T-cell (primary cell): ENCODE data around the gene DENND2D. TPM values are rescaled to one million over a fixed set of nuclear protein-coding genes. Genes with fewer than 3 reads are reported as not detected.

Source experiments
- ATAC-seq, 4 experiments: fragments of 200-7000 bp in 3 of 4; fragments of 150-1000 bp in 1 of 4; cut with Tn5 transposase; replicated peaks in 1 of 4; 1 replicate in 3 of 4; 2 replicates in 1 of 4; pipeline ENCODE4 v1.10.0; 2021; ENCODE audit warnings: moderate library complexity in 3 of 4, mild to moderate bottlenecking in 2 of 4, moderate number of reproducible peaks in 1 of 4
- CTCF ChIA-PET, 2 donors: fragments of 300-600 bp; sonication (Branson Sonifier 250); formaldehyde crosslinking; loops; one replicate each; lab custom pipeline; 2022; ENCODE audit warnings: antibody characterized with exemption in 2 of 2; lab: Charles Lee
- POLR2A ChIA-PET, 2 donors: fragments of 300-600 bp; sonication (Branson Sonifier 250); formaldehyde crosslinking; loops; one replicate each; lab custom pipeline; 2022; ENCODE audit warnings: antibody characterized with exemption in 2 of 2; lab: Charles Lee
- DNase-seq, 35 experiments: peaks; one replicate each; pipeline versions ENCODE4 v3.0.0 to v3.0.0-alpha.2; 2013 to 2023
- H3K27ac ChIP-seq: one replicate; pipeline ENCODE4 v1.5.1; 2013; ENCODE audit warnings: low read length
- H3K27me3 ChIP-seq, 2 experiments: replicated peaks in 1 of 2; 1 replicate in 1 of 2; 2 replicates in 1 of 2; pipeline versions ENCODE4 v1.6.1 to v1.7.0; 2013; ENCODE audit warnings: low read length in 1 of 2, mixed read lengths in 1 of 2; ENCODE audit not compliant: control insufficient read depth in 2 of 2, insufficient read depth in 2 of 2; ENCODE audit errors: extremely low read depth in 1 of 2
- H3K36me3 ChIP-seq, 2 donors: 1 replicate in 1 of 2; 2 replicates in 1 of 2; pipeline versions ENCODE4 v1.6.1 to v1.7.0; 2013; ENCODE audit warnings: low read length in 1 of 2; ENCODE audit not compliant: control insufficient read depth in 2 of 2, insufficient read depth in 1 of 2; ENCODE audit errors: extremely low read depth in 1 of 2
- H3K4me1 ChIP-seq, 2 experiments: 1 replicate in 1 of 2; 2 replicates in 1 of 2; pipeline versions ENCODE4 v1.6.1 to v1.7.0; 2013; ENCODE audit warnings: low read length in 2 of 2, mixed read lengths in 1 of 2; ENCODE audit not compliant: insufficient read depth in 2 of 2, control insufficient read depth in 1 of 2; ENCODE audit errors: extremely low read depth in 1 of 2
- H3K4me3 ChIP-seq, 2 donors: 1 replicate in 1 of 2; 2 replicates in 1 of 2; pipeline versions ENCODE4 v1.5.1 to v1.7.0; 2013; ENCODE audit warnings: mild to moderate bottlenecking in 2 of 2, low read length in 1 of 2, moderate library complexity in 1 of 2; ENCODE audit not compliant: control insufficient read depth in 1 of 2; ENCODE audit errors: extremely low read depth in 1 of 2
- H3K9me3 ChIP-seq: 2 replicates; pipeline ENCODE4 v1.7.0; 2013
- H3K27ac Mint-ChIP-seq, 2 donors: one replicate each; pipeline ENCODE4 v1.8.0; 2020 to 2021; ENCODE audit warnings: mild to moderate bottlenecking in 2 of 2, mixed read lengths in 2 of 2
- H3K27me3 Mint-ChIP-seq, 2 donors: one replicate each; pipeline ENCODE4 v1.8.0; 2021 to 2022; ENCODE audit warnings: mixed read lengths in 2 of 2
- H3K36me3 Mint-ChIP-seq: one replicate; pipeline ENCODE4 v1.8.0; 2021; ENCODE audit warnings: mixed read lengths
- H3K4me1 Mint-ChIP-seq, 3 donors: one replicate each; pipeline ENCODE4 v1.8.0; 2020 to 2022; ENCODE audit warnings: mixed read lengths in 3 of 3, mild to moderate bottlenecking in 1 of 3
- H3K4me3 Mint-ChIP-seq, 3 donors: one replicate each; pipeline ENCODE4 v1.8.0; 2020 to 2022; ENCODE audit warnings: mild to moderate bottlenecking in 3 of 3, mixed read lengths in 3 of 3, moderate library complexity in 3 of 3
- H3K9me3 Mint-ChIP-seq, 3 donors: one replicate each; pipeline ENCODE4 v1.8.0; 2020 to 2022; ENCODE audit warnings: mixed read lengths in 3 of 3
- WGBS: methylation state at CpG from one replicate; pipeline ENCODE4 v1.1.5; 2013; ENCODE audit warnings: missing lambda C conversion rate; ENCODE audit not compliant: insufficient coverage; 5-methylcytosine and 5-hydroxymethylcytosine counted together
- total RNA-seq, 35 experiments: library from RNA in 6 of 35; stranded (reverse) in 6 of 35; fragments of 120-200 nt in 1 of 35; gene quantifications; one replicate each; pipeline versions ENCODE4 v1.2.1 to v1.2.4 and lab custom pipeline; 2013 to 2026

Gene DENND2D
- total RNA-seq, 5 donors from 2014 or later (not counting 1 experiment from before 2014, with no cell fraction given) = 128 to 234 (median 222) TPM

DNA sequence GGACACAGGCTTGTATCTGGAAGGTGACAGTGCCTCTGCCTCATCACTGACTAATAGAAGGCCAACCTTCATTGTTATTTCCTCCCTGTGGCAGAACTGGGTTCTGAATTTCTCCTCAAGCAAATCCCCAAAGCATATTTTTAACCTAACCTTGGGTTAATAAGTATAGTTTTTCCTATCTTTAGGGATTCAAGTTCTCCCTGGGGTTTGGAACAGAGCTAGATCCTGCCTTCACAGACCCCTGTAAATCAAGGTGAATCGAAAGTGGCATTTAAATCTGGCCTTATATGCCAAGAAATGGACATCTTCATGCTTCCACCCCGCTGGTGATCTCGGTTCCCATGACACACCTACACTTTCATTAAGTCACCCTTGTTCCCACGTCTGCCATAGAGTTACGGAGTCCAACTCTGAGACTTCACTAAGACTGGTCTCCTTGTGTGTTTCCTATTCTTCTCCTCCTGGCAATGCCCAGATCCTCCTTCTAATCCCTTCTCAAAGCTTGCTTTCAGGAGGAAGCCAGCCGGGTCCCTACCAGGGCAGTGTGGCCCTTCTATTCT, 22.8 kb upstream of the DENND2D start:
- H3K4me3 Mint-ChIP-seq = peak overlapping the region; percentile 71 to 81 (median 73)
- CTCF ChIA-PET = interaction anchor here (0.6 to 1.8 kb wide), 16 partner anchors 8 to 177 kb away, joined by 3 to 18 read pairs (median 3); partner anchors contain the start of gene DENND2D (in 1 of the 2)
- DNase-seq = no peak
- no peaks in the 10 kb centered on the region for H3K9me3 ChIP-seq
- H3K36me3 Mint-ChIP-seq = no peaks in the 10 kb centered on the region
- H3K36me3 ChIP-seq = no peaks in the 10 kb centered on the region
- no peaks in the 10 kb centered on the region for H3K27me3 Mint-ChIP-seq
- peak overlapping the region; percentile 87 for H3K27ac ChIP-seq
- ATAC-seq = no peak
- H3K27ac Mint-ChIP-seq = peak overlapping the region; percentile 95 to 96
- peaks cover 94 to 100% (median 94%) of the 10 kb centered on the region in 3 donors for H3K4me1 Mint-ChIP-seq
- no peak overlapping the region for H3K4me3 ChIP-seq
- no peaks in the 10 kb centered on the region for H3K27me3 ChIP-seq
- H3K9me3 Mint-ChIP-seq = peaks cover 0 to 5% (median 4%) of the 10 kb centered on the region in 3 donors
- 62% methylated on average over 5 of the region's 6 CpGs for WGBS
- POLR2A ChIA-PET = interaction anchor here in 1 of 2 donors (0.9 kb wide), 1 partner anchor 9 kb away, joined by 3 read pairs; no protein-coding TSS in a partner anchor
- H3K4me1 ChIP-seq = peaks cover 89 to 90% of the 10 kb centered on the region in 2 experiments

DNA sequence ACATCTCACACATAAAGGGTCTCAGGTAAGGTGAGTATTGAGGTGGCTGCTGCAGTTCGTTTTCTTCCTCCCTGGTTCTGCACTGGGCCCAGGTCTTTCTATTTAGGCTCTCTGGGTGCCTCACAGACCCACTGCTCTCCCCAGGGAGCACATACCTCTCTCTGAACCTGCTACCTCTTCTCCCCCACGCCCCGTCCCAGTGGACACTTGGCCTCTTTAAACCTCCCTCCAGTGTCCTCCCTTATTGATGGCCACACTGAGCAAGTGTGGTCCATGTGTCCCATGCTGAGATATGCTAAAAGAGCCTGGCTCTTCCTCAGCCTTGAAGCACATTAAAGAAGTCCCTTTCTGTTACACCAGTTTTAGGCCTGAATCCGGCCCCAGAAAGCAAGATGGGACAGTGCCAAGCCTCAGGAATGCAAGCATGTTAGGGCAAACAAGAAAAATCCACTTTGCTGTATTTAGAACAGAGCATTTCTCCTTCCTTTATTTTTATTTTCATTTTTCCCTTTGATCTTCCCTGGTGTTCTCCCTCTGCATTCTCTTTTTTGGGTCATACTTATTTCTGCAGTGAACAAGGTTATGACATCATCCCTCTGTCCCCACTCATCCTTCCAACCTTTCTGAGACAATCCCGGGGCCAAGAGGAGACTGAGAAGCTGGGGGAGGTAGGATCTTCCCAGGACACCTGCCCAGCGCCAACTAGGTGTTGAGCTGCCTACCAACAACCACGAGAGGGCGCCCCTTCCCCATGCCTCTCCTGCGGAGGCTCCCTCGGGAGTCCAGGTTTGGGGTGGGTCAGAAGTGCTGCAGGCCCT, 22.1 kb upstream of the DENND2D start:
- H3K27me3 ChIP-seq = no peaks in the 10 kb centered on the region
- no peaks in the 10 kb centered on the region for H3K36me3 ChIP-seq
- DNase-seq (peak in 34 of 35 experiments; percentile 32 to 89 (median 66)), ATAC-seq (peak; percentile 27 to 41 (median 34))
- H3K4me3 ChIP-seq = peak overlapping the region; percentile 37 to 39
- H3K9me3 ChIP-seq = no peaks in the 10 kb centered on the region
- Mint-ChIP-seq H3K4me3 (peak overlapping the region; percentile 71 to 81 (median 73)), H3K36me3 (no peaks in the 10 kb centered on the region), H3K27me3 (no peaks in the 10 kb centered on the region), H3K9me3 (peaks cover 0 to 11% (median 9%) of the 10 kb centered on the region in 3 donors), H3K27ac (peak overlapping the region; percentile 95 to 96), H3K4me1 (peaks cover 94 to 100% (median 94%) of the 10 kb centered on the region in 3 donors)
- 25% methylated on average over 3 of the region's 10 CpGs for WGBS
- peaks cover 88 to 89% of the 10 kb centered on the region in 2 experiments for H3K4me1 ChIP-seq
- POLR2A ChIA-PET = no interaction called here
- CTCF ChIA-PET = interaction anchor here (0.7 to 5.6 kb wide), 14 partner anchors 8 to 178 kb away, joined by 3 to 50 read pairs (median 4); partner anchors contain the start of gene DENND2D (in 1 of the 2)
- H3K27ac ChIP-seq = peak overlapping the region; percentile 87

DNA sequence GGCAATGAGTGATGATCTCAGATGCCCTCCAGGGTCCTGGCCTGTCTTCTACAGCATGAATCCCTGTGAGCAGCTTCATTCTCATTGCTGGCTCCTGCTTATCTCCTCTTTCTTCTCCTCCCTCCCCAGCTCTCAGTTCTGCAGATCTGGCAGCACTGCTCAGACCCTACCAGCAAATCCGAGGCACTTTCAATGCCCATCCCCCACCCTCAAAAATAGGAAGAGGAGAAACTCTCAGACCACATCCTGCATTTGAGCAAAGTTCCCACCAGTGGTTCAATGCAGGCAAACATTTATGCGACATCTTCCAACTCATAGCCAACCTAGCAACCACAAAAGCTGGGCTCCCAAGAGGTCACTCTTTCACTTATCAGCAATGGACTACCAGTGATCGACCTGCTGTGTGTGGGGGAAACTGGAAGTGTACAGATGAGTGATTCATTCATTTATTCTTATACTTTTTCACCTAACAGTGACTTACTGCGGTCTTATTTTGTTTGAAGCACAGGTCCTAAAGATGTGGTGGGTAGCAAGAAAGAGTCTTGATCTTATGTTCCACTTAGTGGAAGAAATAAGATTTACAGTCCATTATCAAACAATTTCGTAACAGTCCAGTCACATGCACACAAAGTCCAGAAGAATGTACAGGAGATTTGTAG, 21.3 kb upstream of the DENND2D start:
- peak overlapping the region; percentile 95 to 96 for H3K27ac Mint-ChIP-seq
- ChIA-PET CTCF (interaction anchor here (1.0 to 5.6 kb wide), 7 partner anchors 15 to 216 kb away, joined by 3 to 50 read pairs (median 5); partner anchors contain the start of genes CEPT1 (in 1 of the 2), DENND2D (in 1 of the 2) and DRAM2 (in 1 of the 2)), POLR2A (no interaction called here)
- H3K36me3 ChIP-seq = no peaks in the 10 kb centered on the region
- peak; percentile 34 to 53 (median 48) for ATAC-seq
- peaks cover 88 to 89% of the 10 kb centered on the region in 2 experiments for H3K4me1 ChIP-seq
- H3K9me3 ChIP-seq = no peaks in the 10 kb centered on the region
- DNase-seq = peak in 28 of 35 experiments; percentile 28 to 73 (median 54)
- H3K27me3 Mint-ChIP-seq = no peaks in the 10 kb centered on the region
- peaks cover 94 to 100% (median 94%) of the 10 kb centered on the region in 3 donors for H3K4me1 Mint-ChIP-seq
- H3K36me3 Mint-ChIP-seq = no peaks in the 10 kb centered on the region
- peak overlapping the region; percentile 37 to 39 for H3K4me3 ChIP-seq
- peak overlapping the region; percentile 63 to 81 (median 71) for H3K4me3 Mint-ChIP-seq
- H3K9me3 Mint-ChIP-seq = peaks cover 0 to 11% (median 9%) of the 10 kb centered on the region in 3 donors
- H3K27me3 ChIP-seq = no peaks in the 10 kb centered on the region
- peak overlapping the region; percentile 87 for H3K27ac ChIP-seq
- 0% methylated on average over 1 of the region's 5 CpGs for WGBS

DNA sequence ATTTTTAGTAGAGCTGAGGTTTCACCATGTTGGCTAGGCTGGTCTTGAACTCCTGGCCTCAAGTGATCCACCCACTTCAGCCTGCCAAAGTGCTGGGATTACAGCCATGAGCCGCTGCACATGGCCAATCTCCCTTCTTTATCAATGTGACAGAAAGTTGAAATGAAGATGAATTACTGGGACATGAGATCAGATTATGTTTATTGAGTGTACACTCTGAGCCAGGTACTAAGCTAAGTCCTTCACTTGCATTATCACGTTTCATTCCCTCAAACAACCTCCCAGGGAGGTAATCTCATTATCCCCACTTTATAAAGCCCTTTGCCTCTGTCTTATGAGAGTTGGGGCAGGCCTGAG, 20.8 kb upstream of the DENND2D start:
- Histone ChIP-seq H3K4me1 (peaks cover 88 to 89% of the 10 kb centered on the region in 2 experiments), H3K36me3 (no peaks in the 10 kb centered on the region), H3K27me3 (no peaks in the 10 kb centered on the region), H3K27ac (peak overlapping the region; percentile 87), H3K4me3 (peak overlapping the region; percentile 37 to 39), H3K9me3 (no peaks in the 10 kb centered on the region)
- no CpG with 5 or more reads among the region's 2 CpGs for WGBS
- Mint-ChIP-seq H3K4me3 (peak overlapping the region; percentile 63 to 81 (median 71)), H3K4me1 (peaks cover 94 to 100% (median 95%) of the 10 kb centered on the region in 3 donors), H3K36me3 (no peaks in the 10 kb centered on the region), H3K27ac (peak overlapping the region; percentile 95 to 96), H3K9me3 (peaks cover 0 to 11% (median 9%) of the 10 kb centered on the region in 3 donors), H3K27me3 (no peaks in the 10 kb centered on the region)
- ATAC-seq = no peak
- no peak for DNase-seq
- ChIA-PET CTCF (interaction anchor here (0.8 to 5.6 kb wide), 8 partner anchors 15 to 216 kb away, joined by 3 to 50 read pairs (median 4); partner anchors contain the start of genes CEPT1 (in 1 of the 2), DENND2D (in 1 of the 2) and DRAM2 (in 1 of the 2)), POLR2A (no interaction called here)

DNA sequence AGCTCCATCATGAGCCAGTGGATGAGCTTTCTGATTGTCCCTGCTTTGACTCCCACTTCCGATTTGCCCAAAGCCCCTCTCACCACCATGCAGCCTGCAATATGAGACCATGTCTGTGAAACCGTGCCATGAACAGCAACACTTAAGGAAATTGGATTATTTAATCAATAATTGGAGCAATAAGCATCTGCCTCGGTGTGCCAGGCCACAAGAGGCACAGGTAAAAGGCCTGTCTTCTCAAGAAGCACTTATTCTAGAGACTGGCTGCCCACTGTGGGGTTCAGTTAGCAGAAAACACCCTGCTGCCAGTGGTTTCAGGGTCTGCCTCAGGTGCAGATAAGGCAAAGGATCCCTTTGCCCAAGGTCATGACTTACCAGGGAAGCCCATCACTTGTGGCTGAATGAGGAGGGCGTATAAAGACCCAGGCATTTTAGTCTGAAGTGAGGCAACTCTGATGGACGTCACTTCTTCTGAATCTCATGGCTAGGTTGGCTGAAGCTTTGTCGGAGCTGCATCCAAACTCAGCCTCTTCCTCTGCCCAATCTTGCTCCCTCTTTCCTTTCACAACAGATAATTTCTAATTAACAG, 19.9 kb upstream of the DENND2D start:
- ATAC-seq (no peak), DNase-seq (no peak)
- Mint-ChIP-seq H3K4me3 (peak overlapping the region; percentile 18 to 81 (median 37)), H3K36me3 (no peaks in the 10 kb centered on the region), H3K27ac (peak overlapping the region; percentile 95 to 96), H3K9me3 (peaks cover 0 to 11% (median 9%) of the 10 kb centered on the region in 3 donors), H3K4me1 (peaks cover 94 to 100% (median 95%) of the 10 kb centered on the region in 3 donors), H3K27me3 (peaks cover 0 to 2% of the 10 kb centered on the region in 2 donors)
- H3K27ac ChIP-seq = peak overlapping the region; percentile 87
- H3K36me3 ChIP-seq = no peaks in the 10 kb centered on the region
- H3K4me1 ChIP-seq = peaks cover 84 to 90% of the 10 kb centered on the region in 2 experiments
- no peaks in the 10 kb centered on the region for H3K27me3 ChIP-seq
- ChIA-PET POLR2A (interaction anchor here (0.6 to 1.3 kb wide), 4 partner anchors 19 to 383 kb away, joined by 3 to 9 read pairs (median 5); no protein-coding TSS in a partner anchor), CTCF (interaction anchor here (0.6 to 5.6 kb wide), 12 partner anchors 19 to 243 kb away, joined by 3 to 50 read pairs (median 5); partner anchors contain the start of genes CEPT1 (in 1 of the 2), DENND2D (in 1 of the 2) and DRAM2 (in 1 of the 2))
- no peaks in the 10 kb centered on the region for H3K9me3 ChIP-seq
- H3K4me3 ChIP-seq = peak overlapping the region in 1 of 2 donors; percentile 36
- WGBS = 94% methylated on average over 4 of the region's 6 CpGs
